Measurements from ENCODE around the gene MBNL1.

- TF ChIP-seq CTCF (IDR thresholded peaks at IDR 0.05) (no peak), REST (IDR thresholded peaks at IDR 0.05; ENCODE audit: insufficient read depth in 1 of 2, low read depth in 2 of 2, low read length in 1 of 2) (no peak), POLR2AphosphoS5 (IDR thresholded peaks at IDR 0.05; ENCODE audit: low read depth, low read length) (no peak)
These were observed 11.8 kb downstream of the MBNL1 start for GRCh38 chr3:152280539-152280938.

Data from Panc1 (cell line).